Testis (tissue), 3 donors: Measurements from ENCODE around the gene MCCD1. TPM values are rescaled to one million over a fixed set of nuclear protein-coding genes. Genes with fewer than 3 reads are reported as not detected.

ENCODE experiments used
- DNase-seq: peaks from one replicate; pipeline ENCODE4 v3.0.0-alpha.2; 2019
- H3K27ac ChIP-seq, 2 donors: fragments of 200-600 bp; sonication (generic); one replicate each; pipeline ENCODE4 v1.5.1; 2019
- H3K27me3 ChIP-seq: fragments of 200-600 bp; sonication (generic); one replicate; pipeline ENCODE4 v1.5.1; 2019
- H3K36me3 ChIP-seq: fragments of 200-600 bp; sonication (generic); one replicate; pipeline ENCODE4 v1.5.1; 2017; ENCODE audit warnings: low read depth; ENCODE audit errors: missing control alignments
- H3K4me1 ChIP-seq: fragments of 200-600 bp; sonication (generic); one replicate; pipeline ENCODE4 v1.5.1; 2019
- H3K4me3 ChIP-seq, 2 donors: fragments of 200-600 bp; sonication (generic); one replicate each; pipeline ENCODE4 v1.5.1; 2017 to 2019
- H3K9me3 ChIP-seq: fragments of 200-600 bp; sonication (generic); one replicate; pipeline ENCODE4 v1.5.1; 2017
- CTCF ChIP-seq, 3 experiments: fragments of 450-650 bp in 2 of 3; fragments of 200-600 bp in 1 of 3; sonication (generic) in 1 of 3; IDR thresholded peaks; one replicate each; pipeline ENCODE4 v1.5.1; 2016 to 2019; ENCODE audit warnings: antibody characterized with exemption in 3 of 3, mild to moderate bottlenecking in 2 of 3, moderate library complexity in 1 of 3
- POLR2A ChIP-seq: fragments of 450-650 bp; IDR thresholded peaks from one replicate; pipeline ENCODE4 v1.6.1; 2017; ENCODE audit warnings: antibody characterized with exemption, mild to moderate bottlenecking, moderate library complexity
- WGBS, 2 donors: methylation state at CpG; one replicate each; pipeline ENCODE4 v1.1.5; 2018; 5-methylcytosine and 5-hydroxymethylcytosine counted together
- intact Hi-C: fragments of 100-400 bp; cut with DNase I; formaldehyde crosslinking; loops from one replicate; pipeline ENCODE4 v1.15.1; 2023; ENCODE audit warnings: low total_unique reads
- polyA plus RNA-seq: library from polyadenylated mRNA; stranded (reverse); fragments of 350-450 nt; fragmentation: Illumina TruSeq; extraction: RNeasy Lipid Tissue Mini Kit (QIAGEN cat#74804); gene quantifications from one replicate; pipeline ENCODE4 v1.2.3, GENCODE V29; 2014; ENCODE audit warnings: low read depth, low replicate concordance; ENCODE audit not compliant: insufficient read depth
- small RNA-seq, 2 donors: library from RNA; depleted of rRNA; stranded (forward); fragments of <200 nt; gene quantifications; one replicate each; pipeline ENCODE3, GENCODE V24; 2016
- total RNA-seq, 2 donors: library from RNA; depleted of rRNA; stranded (reverse); fragments of >200 nt; gene quantifications; one replicate each; pipeline ENCODE4 v1.2.3, GENCODE V29; 2016

Gene MCCD1
- total and polyA plus RNA-seq, 3 donors from 2014 or later: not detected

- no peaks in the 10 kb centered on the region for H3K4me1 ChIP-seq
- 88 to 93% methylated on average over 19 of the region's 19 CpGs for WGBS, 2 donors
- no peaks in the 10 kb centered on the region for H3K36me3 ChIP-seq
- H3K27ac ChIP-seq: no peak overlapping the region
- H3K4me3 ChIP-seq: no peak overlapping the region
- no peaks in the 10 kb centered on the region for H3K9me3 ChIP-seq
- no peak for DNase-seq
- no peaks in the 10 kb centered on the region for H3K27me3 ChIP-seq
- intact Hi-C loops: no loop called here
- TF ChIP-seq CTCF (IDR thresholded peaks at IDR 0.05): no peak
- TF ChIP-seq POLR2A: no peak
Observed at GRCh38 chr6:31576897-31577578, 48.3 kb downstream of the MCCD1 start.

GRCh38 chr6:31577579-31577966 lies 48.8 kb downstream of the MCCD1 start:
- no peaks in the 10 kb centered on the region for H3K36me3 ChIP-seq
- no peaks in the 10 kb centered on the region for H3K9me3 ChIP-seq
- H3K4me1 ChIP-seq: no peaks in the 10 kb centered on the region
- DNase-seq: no peak
- WGBS, 2 donors: 92 to 93% methylated on average over 2 to 3 of the region's 3 CpGs
- intact Hi-C loops: no loop called here
- no peak overlapping the region for H3K27ac ChIP-seq
- H3K27me3 ChIP-seq: no peaks in the 10 kb centered on the region
- no peak overlapping the region for H3K4me3 ChIP-seq
- TF ChIP-seq POLR2A (no peak), CTCF (IDR thresholded peaks at IDR 0.05) (no peak)

- Histone ChIP-seq H3K27ac (no peak overlapping the region), H3K27me3 (no peaks in the 10 kb centered on the region), H3K4me3 (no peak overlapping the region), H3K9me3 (no peaks in the 10 kb centered on the region), H3K36me3 (no peaks in the 10 kb centered on the region), H3K4me1 (no peaks in the 10 kb centered on the region)
- WGBS, 2 donors: 81 to 84% methylated on average over 12 of the region's 12 CpGs
- intact Hi-C loops: no loop called here
- no peak for DNase-seq
- no peak for TF ChIP-seq CTCF (IDR thresholded peaks at IDR 0.05)
- TF ChIP-seq POLR2A: no peak
Observed at GRCh38 chr6:31578184-31579118, 49.7 kb downstream of the MCCD1 start.

- no peak overlapping the region for H3K27ac ChIP-seq
- no peaks in the 10 kb centered on the region for H3K27me3 ChIP-seq
- TF ChIP-seq CTCF (IDR thresholded peaks at IDR 0.05): no peak
- 90 to 100% methylated on average over 3 of the region's 3 CpGs for WGBS, 2 donors
- no peak for DNase-seq
- no peaks in the 10 kb centered on the region for H3K36me3 ChIP-seq
- no peak overlapping the region for H3K4me3 ChIP-seq
- no peaks in the 10 kb centered on the region for H3K9me3 ChIP-seq
- intact Hi-C loops: no loop called here
- no peaks in the 10 kb centered on the region for H3K4me1 ChIP-seq
Observed at GRCh38 chr6:31579119-31579505, 50.4 kb downstream of the MCCD1 start.

Small RNA genes within 50 kb of the gene (small RNA-seq; reads per million reads assigned to genes)
- 0 reads per million in 2 donors for gene AL663061.1
- 0 reads per million in 2 donors for gene RF00019
- gene SNORD117: 434 to 581 reads per million in 2 donors
- gene SNORD84: 0 reads per million in 2 donors

Other genes starting within 250 kb of the MCCD1 start
- 100 to 1,000 TPM; 425 to 439 TPM for gene HLA-B, start 171.8 kb upstream of the MCCD1 start, total RNA-seq
- 943 TPM for gene HLA-B, start 171.8 kb upstream of the MCCD1 start, polyA plus RNA-seq
- 10 to 100 TPM; 24.7 to 28.2 TPM for gene MICA, start 125.4 kb upstream of the MCCD1 start, total RNA-seq
- gene MICA, start 125.4 kb upstream of the MCCD1 start, polyA plus RNA-seq: 18.2 TPM
- gene MICB, start 30.8 kb upstream of the MCCD1 start, total RNA-seq: 1 to 10 TPM; 4.4 to 5.4 TPM
- gene MICB, start 30.8 kb upstream of the MCCD1 start, polyA plus RNA-seq: 4.1 TPM
- 100 to 1,000 TPM; 312 to 360 TPM for gene DDX39B, start 13.0 kb downstream of the MCCD1 start, total RNA-seq
- gene DDX39B, start 13.0 kb downstream of the MCCD1 start, polyA plus RNA-seq: 250 TPM
- 1 to 10 TPM; 3.3 to 6.9 TPM for gene ATP6V1G2, start 17.6 kb downstream of the MCCD1 start, total RNA-seq
- 4.7 TPM for gene ATP6V1G2, start 17.6 kb downstream of the MCCD1 start, polyA plus RNA-seq
- gene NFKBIL1, start 18.6 kb downstream of the MCCD1 start, total RNA-seq: 10 to 100 TPM; 51.2 to 55.3 TPM
- gene NFKBIL1, start 18.6 kb downstream of the MCCD1 start, polyA plus RNA-seq: 25.9 TPM
- gene LTA, start 43.3 kb downstream of the MCCD1 start, total RNA-seq: 1 to 10 TPM; 1.3 to 2.6 TPM
- gene LTA, start 43.3 kb downstream of the MCCD1 start, polyA plus RNA-seq: 2.0 TPM
- under 1 TPM; 0.24 to 0.31 TPM for gene TNF, start 46.6 kb downstream of the MCCD1 start, total RNA-seq
- 1.1 TPM for gene TNF, start 46.6 kb downstream of the MCCD1 start, polyA plus RNA-seq
- 1 to 10 TPM in 1 of 2 donors, not detected in 1; 2.0 TPM for gene LTB, start 53.5 kb downstream of the MCCD1 start, total RNA-seq
- 7.2 TPM for gene LTB, start 53.5 kb downstream of the MCCD1 start, polyA plus RNA-seq
- gene LST1, start 57.3 kb downstream of the MCCD1 start, total RNA-seq: 1 to 10 TPM in 1 of 2 donors, under 1 TPM in 1; 0.71 to 1.2 TPM
- gene LST1, start 57.3 kb downstream of the MCCD1 start, polyA plus RNA-seq: 13.0 TPM
- gene NCR3, start 64.0 kb downstream of the MCCD1 start, total RNA-seq: 1 to 10 TPM in 1 of 2 donors, not detected in 1; 2.6 TPM
- gene NCR3, start 64.0 kb downstream of the MCCD1 start, polyA plus RNA-seq: 1.7 TPM
- gene AIF1, start 86.3 kb downstream of the MCCD1 start, total RNA-seq: 1 to 10 TPM; 2.9 to 6.3 TPM
- gene AIF1, start 86.3 kb downstream of the MCCD1 start, polyA plus RNA-seq: 34.8 TPM
- 100 to 1,000 TPM; 288 to 301 TPM for gene PRRC2A, start 91.8 kb downstream of the MCCD1 start, total RNA-seq
- 473 TPM for gene PRRC2A, start 91.8 kb downstream of the MCCD1 start, polyA plus RNA-seq
- gene BAG6, start 123.7 kb downstream of the MCCD1 start, total RNA-seq: 100 to 1,000 TPM; 654 to 710 TPM
- gene BAG6, start 123.7 kb downstream of the MCCD1 start, polyA plus RNA-seq: 861 TPM
- 1 to 10 TPM; 7.5 to 9.8 TPM for gene APOM, start 126.9 kb downstream of the MCCD1 start, total RNA-seq
- gene APOM, start 126.9 kb downstream of the MCCD1 start, polyA plus RNA-seq: 27.9 TPM
- gene C6orf47, start 131.8 kb downstream of the MCCD1 start, total RNA-seq: 10 to 100 TPM; 13.9 to 17.8 TPM
- 11.9 TPM for gene C6orf47, start 131.8 kb downstream of the MCCD1 start, polyA plus RNA-seq
- gene GPANK1, start 136.0 kb downstream of the MCCD1 start, total RNA-seq: 10 to 100 TPM; 34.5 to 46.1 TPM
- gene GPANK1, start 136.0 kb downstream of the MCCD1 start, polyA plus RNA-seq: 81.3 TPM
- 100 to 1,000 TPM; 397 to 421 TPM for gene CSNK2B, start 137.1 kb downstream of the MCCD1 start, total RNA-seq
- gene CSNK2B, start 137.1 kb downstream of the MCCD1 start, polyA plus RNA-seq: 523 TPM
- 10 to 100 TPM; 14.0 to 15.9 TPM for gene LY6G5B, start 141.0 kb downstream of the MCCD1 start, total RNA-seq
- gene LY6G5B, start 141.0 kb downstream of the MCCD1 start, polyA plus RNA-seq: 16.3 TPM
- 10 to 100 TPM in 1 of 2 donors, 1 to 10 TPM in 1; 8.7 to 18.3 TPM for gene LY6G5C, start 152.1 kb downstream of the MCCD1 start, total RNA-seq
- 14.0 TPM for gene LY6G5C, start 152.1 kb downstream of the MCCD1 start, polyA plus RNA-seq
- 10 to 100 TPM; 77.0 to 85.9 TPM for gene ABHD16A, start 174.4 kb downstream of the MCCD1 start, total RNA-seq
- gene ABHD16A, start 174.4 kb downstream of the MCCD1 start, polyA plus RNA-seq: 108 TPM
- gene LY6G6F, start 177.9 kb downstream of the MCCD1 start, total RNA-seq: not detected
- gene LY6G6F, start 177.9 kb downstream of the MCCD1 start, polyA plus RNA-seq: 0.41 TPM
- gene LY6G6D, start 186.4 kb downstream of the MCCD1 start, total RNA-seq: not detected
- not detected for gene LY6G6D, start 186.4 kb downstream of the MCCD1 start, polyA plus RNA-seq
- gene LY6G6C, start 192.8 kb downstream of the MCCD1 start, total RNA-seq: under 1 TPM in 1 of 2 donors, not detected in 1; 0.39 TPM
- gene LY6G6C, start 192.8 kb downstream of the MCCD1 start, polyA plus RNA-seq: 1.4 TPM
- under 1 TPM; 0.74 to 0.94 TPM for gene MPIG6B, start 194.4 kb downstream of the MCCD1 start, total RNA-seq
- gene MPIG6B, start 194.4 kb downstream of the MCCD1 start, polyA plus RNA-seq: 1.3 TPM
- 10 to 100 TPM; 19.6 to 38.0 TPM for gene DDAH2, start 200.3 kb downstream of the MCCD1 start, total RNA-seq
- gene DDAH2, start 200.3 kb downstream of the MCCD1 start, polyA plus RNA-seq: 50.8 TPM
- gene CLIC1, start 207.6 kb downstream of the MCCD1 start, total RNA-seq: 10 to 100 TPM; 35.4 to 93.5 TPM
- 130 TPM for gene CLIC1, start 207.6 kb downstream of the MCCD1 start, polyA plus RNA-seq
- 100 to 1,000 TPM in 1 of 2 donors, 10 to 100 TPM in 1; 77.6 to 135 TPM for gene MSH5, start 211.0 kb downstream of the MCCD1 start, total RNA-seq
- 36.2 TPM for gene MSH5, start 211.0 kb downstream of the MCCD1 start, polyA plus RNA-seq
- gene SAPCD1, start 233.7 kb downstream of the MCCD1 start, total RNA-seq: 10 to 100 TPM; 10.4 to 11.6 TPM
- gene SAPCD1, start 233.7 kb downstream of the MCCD1 start, polyA plus RNA-seq: 5.9 TPM
- gene VWA7, start 248.4 kb downstream of the MCCD1 start, total RNA-seq: 1 to 10 TPM; 3.1 to 6.3 TPM
- gene VWA7, start 248.4 kb downstream of the MCCD1 start, polyA plus RNA-seq: 2.7 TPM